SH-SY5Y (cell line): ENCODE data around the gene PRAMEF33.
"Not testable (repeated sequence)": the region's sequence is repeated elsewhere in the genome, so short reads cannot be mapped to it uniquely, and the experiment has no call there.

Experiments
- GATA2 ChIP-seq: IDR thresholded peaks from 2 replicates; pipeline ENCODE4 v1.6.1; 2011; ENCODE audit warnings: mild to moderate bottlenecking, low read depth, low read length
- GATA3 ChIP-seq: IDR thresholded peaks from 2 replicates; pipeline ENCODE4 v1.6.1; 2011; ENCODE audit warnings: low read depth, mild to moderate bottlenecking, low read length, moderate library complexity

DNA sequence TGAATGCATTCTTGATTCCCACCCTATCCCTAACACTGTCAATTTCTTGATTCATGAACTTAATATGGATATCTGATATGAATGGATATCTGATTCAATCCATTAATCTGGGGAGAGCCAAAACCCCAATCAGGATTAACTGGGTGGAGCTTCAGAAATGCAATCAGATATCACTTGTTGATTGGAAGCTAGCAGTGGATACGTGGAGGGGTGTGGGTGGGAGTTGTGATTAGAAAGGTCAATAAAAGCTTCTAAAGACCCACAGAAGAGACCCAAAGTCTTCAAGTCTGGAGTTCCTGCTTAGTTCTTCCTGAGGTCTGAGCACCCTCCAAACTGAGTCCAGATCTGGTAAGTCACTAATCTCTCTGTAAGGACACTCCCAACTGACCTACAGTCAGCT is at the start of gene PRAMEF33:
- not testable (repeated sequence) for TF ChIP-seq GATA3, GATA2
